NCI-H1105 treated with DMSO at 0.1 percent for 48 hours (cell line): ENCODE data around the gene LMNB1.
"Not testable (repeated sequence)": the region's sequence is repeated elsewhere in the genome, so short reads cannot be mapped to it uniquely, and the experiment has no call there.

Experiments used
- DNase-seq: peaks from one replicate; lab custom pipeline; 2025; lab: John Stamatoyannopoulos, UW

The LMNB1 gene

GRCh38 chr5:126778675-126779403 lies 1.9 kb downstream of the LMNB1 start:
- DNase-seq: no peak

DNA sequence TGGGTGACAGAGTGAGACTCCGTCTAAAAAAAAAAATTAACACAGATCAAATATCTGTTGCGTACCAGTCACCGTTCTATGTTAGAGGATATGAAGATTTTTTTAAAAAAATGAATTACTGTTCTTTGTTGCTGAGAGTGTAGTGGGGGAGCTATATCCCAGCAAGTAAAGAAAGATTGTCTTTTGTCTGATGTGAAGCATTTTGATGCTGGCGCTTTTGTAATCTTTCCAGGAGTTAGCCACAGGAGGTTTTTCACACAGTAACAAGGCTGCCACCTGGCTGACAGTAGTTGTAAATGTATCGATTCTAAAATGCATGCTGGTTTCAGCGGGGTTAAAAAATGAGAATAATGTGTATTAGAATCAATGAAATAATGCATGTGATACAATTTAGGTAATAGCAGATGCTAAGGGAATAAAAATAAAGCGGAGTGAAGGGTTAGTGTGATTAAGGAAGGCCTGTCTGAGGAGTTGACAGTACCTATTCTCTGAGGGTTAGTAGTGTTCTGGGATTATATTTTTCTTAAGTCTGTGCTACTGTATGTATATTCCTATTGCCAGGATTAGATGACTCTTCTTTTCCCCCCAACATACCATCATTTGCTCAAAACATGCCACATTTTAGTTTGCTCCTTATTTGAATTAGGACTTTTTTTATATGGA lies 3.4 kb downstream of the LMNB1 start:
- DNase-seq: no peak

GRCh38 chr5:126788409-126788808 lies 11.5 kb downstream of the LMNB1 start:
- not testable (repeated sequence) for DNase-seq

- DNase-seq: no peak
These were observed 16.2 kb downstream of the LMNB1 start for GRCh38 chr5:126793097-126793496.

DNA sequence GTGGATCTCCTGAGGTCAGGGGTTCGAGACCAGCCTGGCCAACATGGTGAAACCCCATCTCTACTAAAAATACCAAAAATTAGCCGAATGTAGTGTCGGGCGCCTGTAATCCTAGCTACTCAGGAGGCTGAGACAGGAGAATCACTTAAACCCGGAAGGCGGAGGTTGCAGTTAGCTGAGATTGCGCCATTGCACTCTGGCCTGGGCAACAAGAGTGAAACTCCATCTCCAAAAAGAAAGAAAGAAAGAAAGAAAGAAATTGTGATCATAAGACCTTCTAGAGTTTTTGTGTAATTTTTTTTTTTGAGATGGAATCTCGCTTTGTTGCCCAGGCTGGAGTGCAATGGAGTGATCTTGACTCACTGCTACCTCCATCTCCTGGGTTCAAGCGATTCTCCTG lies 16.7 kb downstream of the LMNB1 start:
- not testable (repeated sequence) for DNase-seq

DNA sequence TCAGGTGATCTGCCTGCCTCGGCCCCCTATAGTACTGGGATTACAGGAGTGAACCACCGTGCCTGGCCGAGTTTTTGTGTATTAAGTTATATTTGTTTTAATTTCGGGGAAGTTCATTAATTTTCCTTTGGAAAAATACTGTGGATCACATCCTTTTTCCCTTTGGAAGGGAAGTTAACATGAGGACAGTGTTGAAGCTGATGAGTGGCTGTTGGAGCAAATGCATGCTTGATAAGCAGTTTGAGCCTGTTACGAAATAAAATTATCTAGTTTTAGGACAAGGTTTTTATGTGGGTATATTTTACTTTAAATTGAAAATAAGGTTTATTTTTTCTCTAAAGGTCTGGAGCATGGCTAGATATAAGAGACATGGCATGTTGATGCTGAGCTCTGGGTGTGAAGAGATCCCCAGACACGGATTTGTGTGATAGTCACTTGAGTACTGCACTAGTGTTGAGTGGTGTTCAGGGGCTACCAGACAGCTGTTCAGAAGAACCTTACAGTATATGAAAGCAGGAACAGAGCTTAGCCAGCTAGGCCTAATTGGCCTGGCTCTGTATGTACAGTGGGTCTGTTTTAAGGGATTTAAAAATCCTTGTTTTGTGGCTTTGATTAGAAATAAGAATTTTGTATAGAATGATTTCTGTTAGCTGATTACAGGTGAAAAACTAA lies 17.4 kb downstream of the LMNB1 start:
- no peak for DNase-seq

DNA sequence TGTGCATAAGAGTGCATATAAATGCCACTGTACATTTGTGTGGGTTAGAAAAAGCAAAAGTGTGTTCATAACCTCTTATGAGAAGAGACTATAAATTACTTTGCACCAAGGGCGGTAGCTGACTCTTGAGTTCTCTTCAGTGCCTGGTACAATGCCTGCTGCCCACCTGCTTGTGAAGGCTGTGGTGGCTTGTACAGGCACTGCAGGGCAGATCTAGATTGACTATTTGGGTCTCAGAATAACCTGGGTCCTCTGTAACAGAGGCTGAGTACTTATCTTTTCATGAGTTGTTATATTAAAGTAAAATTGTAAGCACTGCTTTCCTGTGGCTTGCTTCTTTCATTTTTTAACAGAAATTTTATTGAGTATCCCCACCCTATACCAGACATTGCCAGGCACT lies 22.8 kb downstream of the LMNB1 start:
- no peak for DNase-seq

GRCh38 chr5:126801174-126801991 lies 24.4 kb downstream of the LMNB1 start:
- DNase-seq: no peak

- no peak for DNase-seq
These were observed 25.0 kb downstream of the LMNB1 start for GRCh38 chr5:126801992-126802294.

- no peak for DNase-seq
These were observed 28.1 kb downstream of the LMNB1 start for GRCh38 chr5:126805063-126805462.

DNA sequence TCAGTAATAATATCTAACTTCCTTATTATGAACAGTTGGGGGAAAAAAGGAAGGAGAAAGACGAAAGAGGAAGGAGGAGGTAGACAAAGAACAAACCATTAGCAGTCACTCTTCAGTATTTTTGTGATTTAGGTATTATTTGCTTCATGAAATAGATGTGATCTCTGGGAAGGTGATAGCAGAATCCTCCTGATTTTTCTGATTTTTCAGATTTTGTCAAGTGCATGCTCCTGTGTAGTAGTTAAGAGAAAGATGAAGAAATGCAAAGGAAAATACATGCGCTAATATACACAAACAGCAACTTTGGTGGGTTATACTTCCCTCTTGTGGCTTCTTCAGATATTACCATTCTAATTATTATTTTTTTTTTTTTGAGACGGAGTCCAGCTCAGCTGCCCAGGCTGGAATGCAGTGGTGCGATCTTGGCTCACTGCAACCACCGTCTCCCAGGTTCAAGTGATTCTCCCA lies 31.6 kb downstream of the LMNB1 start:
- no peak for DNase-seq

GRCh38 chr5:126809916-126810315 lies 33.0 kb downstream of the LMNB1 start:
- DNase-seq: no peak

GRCh38 chr5:126810596-126811380 lies 33.9 kb downstream of the LMNB1 start:
- DNase-seq: no peak

DNA sequence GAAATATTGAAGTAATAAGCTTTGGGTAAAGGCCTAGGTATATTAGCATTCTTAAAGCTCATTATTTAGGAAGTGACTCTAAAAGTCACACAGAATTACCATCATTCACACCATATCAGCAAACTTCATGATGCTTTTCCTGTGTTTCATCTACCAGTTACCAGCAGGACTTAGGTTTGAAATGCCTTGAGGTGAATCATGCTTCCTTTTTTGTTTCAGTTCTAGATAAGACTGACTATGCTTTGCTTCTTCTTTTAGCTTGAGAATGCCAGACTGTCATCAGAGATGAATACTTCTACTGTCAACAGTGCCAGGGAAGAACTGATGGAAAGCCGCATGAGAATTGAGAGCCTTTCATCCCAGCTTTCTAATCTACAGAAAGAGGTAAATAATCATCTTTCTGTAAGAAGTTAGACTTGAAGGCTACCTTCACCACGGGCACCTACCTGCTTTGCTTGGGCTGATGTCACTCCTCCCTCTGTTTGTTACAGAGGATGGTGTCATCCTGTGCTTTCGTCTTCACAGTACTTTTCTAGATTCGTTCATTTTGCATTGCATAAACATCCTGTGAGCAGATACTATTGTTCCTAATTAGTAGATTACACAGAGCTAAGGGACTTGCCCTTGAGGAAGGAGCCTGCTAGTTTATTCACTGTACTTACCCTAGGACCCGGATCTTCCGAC lies 34.7 kb downstream of the LMNB1 start:
- no peak for DNase-seq

DNA sequence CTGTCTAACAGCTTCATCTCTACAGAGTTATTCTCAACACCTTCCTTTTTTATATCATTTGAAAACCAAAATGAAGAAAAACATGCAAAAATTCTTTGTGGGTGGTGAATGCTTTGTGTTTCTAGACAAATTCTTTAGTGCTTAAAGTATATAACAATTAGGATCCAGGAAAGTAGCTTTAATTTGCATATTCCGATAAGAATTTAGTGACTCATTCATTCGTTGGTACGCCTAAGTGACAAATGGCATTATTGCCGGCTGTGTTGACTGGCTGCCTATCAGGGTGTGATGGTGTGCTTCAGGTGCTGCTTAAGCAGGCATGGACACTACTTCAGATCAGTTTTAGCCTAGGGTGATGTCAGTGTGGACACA lies 35.2 kb downstream of the LMNB1 start:
- DNase-seq: no peak

DNA sequence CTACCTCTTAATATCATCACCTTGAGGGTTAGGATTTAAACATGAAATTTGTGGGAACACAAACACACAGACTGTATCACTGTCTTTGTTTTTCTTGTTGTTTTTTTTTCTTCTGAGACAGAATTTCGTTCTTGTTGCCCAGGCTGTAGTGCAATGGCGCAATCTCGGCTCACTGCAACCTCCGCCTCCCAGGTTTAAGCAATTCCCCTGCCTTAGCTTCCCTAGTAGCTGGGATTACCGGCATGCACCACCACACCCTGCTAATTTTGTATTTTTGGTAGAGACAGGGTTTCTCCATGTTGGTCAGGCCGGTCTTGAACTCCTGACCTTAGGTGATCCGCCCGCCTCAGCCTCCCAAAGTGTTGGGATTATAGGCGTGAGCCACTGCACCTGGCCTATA lies 36.9 kb downstream of the LMNB1 start:
- DNase-seq: not testable (repeated sequence)

- no peak for DNase-seq
These were observed 37.9 kb downstream of the LMNB1 start for GRCh38 chr5:126814721-126815404.

DNA sequence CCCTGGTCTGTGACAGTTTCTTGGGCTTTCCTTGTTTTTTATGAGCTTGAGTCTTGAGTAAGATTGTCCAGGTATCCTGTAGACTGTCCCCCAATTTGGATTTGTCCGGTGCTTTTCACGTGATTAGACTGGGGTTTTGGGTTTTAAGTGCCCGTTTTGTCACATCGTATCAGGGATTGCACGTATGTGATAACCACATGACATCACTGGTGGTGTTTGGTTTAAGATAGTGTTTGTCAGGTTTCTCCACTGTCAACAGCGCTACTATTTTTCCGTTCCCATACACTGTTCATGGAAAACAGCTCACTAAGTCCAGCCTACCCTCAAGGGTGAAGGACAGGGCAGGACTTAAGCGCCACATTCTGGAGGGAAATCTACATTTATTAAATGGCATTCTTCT lies 39.7 kb downstream of the LMNB1 start:
- DNase-seq: no peak

DNA sequence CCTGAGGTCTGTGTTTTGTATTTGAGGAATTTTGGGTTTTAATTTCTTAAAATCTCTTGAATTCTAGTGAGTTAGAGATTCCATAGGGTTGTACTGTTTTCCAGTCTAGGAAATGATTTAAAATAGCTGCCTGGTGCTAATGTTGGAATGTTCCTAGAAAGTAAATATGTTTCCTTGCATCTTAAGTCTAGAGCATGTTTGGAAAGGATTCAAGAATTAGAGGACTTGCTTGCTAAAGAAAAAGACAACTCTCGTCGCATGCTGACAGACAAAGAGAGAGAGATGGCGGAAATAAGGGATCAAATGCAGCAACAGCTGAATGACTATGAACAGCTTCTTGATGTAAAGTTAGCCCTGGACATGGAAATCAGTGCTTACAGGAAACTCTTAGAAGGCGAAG lies 41.8 kb downstream of the LMNB1 start:
- DNase-seq: no peak

DNA sequence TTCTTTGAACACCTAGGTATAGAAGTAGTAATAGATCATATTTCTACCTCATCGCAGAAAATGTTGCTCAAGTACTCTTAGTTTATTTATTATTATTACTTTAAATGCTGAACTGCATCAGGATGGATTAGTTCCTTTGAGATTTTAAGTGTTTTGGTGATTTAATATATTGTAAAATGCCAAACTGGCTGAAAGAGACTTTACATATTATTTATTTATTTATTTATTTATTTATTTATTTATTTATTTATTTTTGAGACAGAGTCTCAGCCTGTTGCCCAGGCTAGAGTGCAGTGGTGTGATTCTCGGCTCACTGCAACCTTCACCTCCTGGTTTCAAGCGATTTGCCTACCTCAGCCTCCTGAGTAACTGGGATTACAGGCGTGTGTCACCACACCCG lies 42.3 kb downstream of the LMNB1 start:
- DNase-seq: no peak
